Lower leg skin (tissue), 4 donors: Measurements from ENCODE around the gene PCDHB15. TPM values are rescaled to one million over a fixed set of nuclear protein-coding genes. Genes with fewer than 3 reads are reported as not detected.
"Not testable (repeated sequence)": the region's sequence is repeated elsewhere in the genome, so short reads cannot be mapped to it uniquely, and the experiment has no call there.

Experiments
- DNase-seq, 2 donors: peaks; one replicate each; pipeline ENCODE4 v3.0.0-alpha.2; 2019; ENCODE audit warnings: low spot score in 2 of 2
- H3K4me3 ChIP-seq: fragments of 200-600 bp; sonication (generic); 2 replicates; pipeline ENCODE4 v1.5.1; 2017; ENCODE audit warnings: mild to moderate bottlenecking, low read depth; ENCODE audit not compliant: poor library complexity, severe bottlenecking
- CTCF ChIP-seq, 3 donors: fragments of 450-650 bp; IDR thresholded peaks; one replicate each; pipeline ENCODE4 v1.5.1; 2016; ENCODE audit warnings: antibody characterized with exemption in 3 of 3, mild to moderate bottlenecking in 3 of 3, moderate library complexity in 2 of 3
- POLR2A ChIP-seq, 2 donors: fragments of 450-650 bp; IDR thresholded peaks; one replicate each; pipeline ENCODE4 v1.6.1; 2016 to 2017; ENCODE audit warnings: antibody characterized with exemption in 2 of 2, mild to moderate bottlenecking in 1 of 2, moderate library complexity in 1 of 2
- WGBS, 2 donors: methylation state at CpG; one replicate each; pipeline ENCODE4 v1.1.5; 2018; 5-methylcytosine and 5-hydroxymethylcytosine counted together
- intact Hi-C: fragments of 100-400 bp; cut with DNase I; formaldehyde crosslinking; loops from one replicate; pipeline ENCODE4 v1.15.0; 2023; ENCODE audit warnings: low total_unique reads
- total RNA-seq, 4 donors: library from RNA; depleted of rRNA; stranded (reverse); fragments of >200 nt; gene quantifications; one replicate each; pipeline ENCODE4 v1.1.0, GENCODE V29; 2016

Gene PCDHB15
- total RNA-seq, 4 donors from 2014 or later, result 0.46 to 2.0 (median 1.4) TPM

- no peak overlapping the region for H3K4me3 ChIP-seq
- intact Hi-C loops, result no loop called here
- TF ChIP-seq CTCF (IDR thresholded peaks at IDR 0.05) (no peak), POLR2A (IDR thresholded peaks at IDR 0.05) (no peak)
- 20 to 26% methylated on average over 19 to 36 of the region's 43 CpGs for WGBS, 2 donors
- no peak for DNase-seq
Observed at GRCh38 chr5:141241496-141241895, 3.7 kb upstream of the PCDHB15 start.

- H3K4me3 ChIP-seq, DNase-seq, intact Hi-C loops: not testable (repeated sequence)
- WGBS, 2 donors, result 43 to 54% methylated on average over 17 to 30 of the region's 42 CpGs
Observed at GRCh38 chr5:141246971-141247370, 1.8 kb downstream of the PCDHB15 start.

DNA sequence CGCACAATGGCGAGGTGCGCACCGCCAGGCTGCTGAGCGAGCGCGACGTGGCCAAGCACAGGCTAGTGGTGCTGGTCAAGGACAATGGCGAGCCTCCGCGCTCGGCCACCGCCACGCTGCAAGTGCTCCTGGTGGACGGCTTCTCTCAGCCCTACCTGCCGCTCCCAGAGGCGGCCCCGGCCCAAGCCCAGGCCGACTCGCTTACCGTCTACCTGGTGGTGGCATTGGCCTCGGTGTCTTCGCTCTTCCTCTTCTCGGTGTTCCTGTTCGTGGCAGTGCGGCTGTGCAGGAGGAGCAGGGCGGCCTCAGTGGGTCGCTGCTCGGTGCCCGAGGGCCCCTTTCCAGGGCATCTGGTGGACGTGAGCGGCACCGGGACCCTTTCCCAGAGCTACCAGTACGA, 2.2 kb downstream of the PCDHB15 start:
- H3K4me3 ChIP-seq, intact Hi-C loops, DNase-seq: not testable (repeated sequence)
- 40 to 53% methylated on average over 26 to 27 of the region's 34 CpGs for WGBS, 2 donors

DNA sequence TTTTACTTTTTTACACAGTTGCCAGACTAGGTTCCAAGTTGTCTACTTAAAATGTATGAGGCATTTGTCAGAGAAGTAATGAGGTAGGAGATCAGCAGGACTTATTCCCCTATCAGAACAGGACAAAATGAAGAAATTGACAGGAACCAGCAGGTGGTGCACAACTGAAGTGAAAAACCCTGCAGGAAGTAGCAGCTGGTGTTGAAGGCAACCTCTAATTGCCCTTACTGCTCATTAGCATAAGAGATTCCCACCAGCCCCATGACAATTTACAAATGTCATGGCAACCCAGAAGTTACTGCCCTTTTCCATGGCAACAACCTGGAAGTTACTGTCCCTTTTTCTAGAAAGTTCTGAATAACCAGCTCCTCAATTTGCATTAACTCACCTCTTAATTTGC, 5.4 kb downstream of the PCDHB15 start:
- no peak overlapping the region for H3K4me3 ChIP-seq
- TF ChIP-seq POLR2A (IDR thresholded peaks at IDR 0.05) (no peak), CTCF (IDR thresholded peaks at IDR 0.05) (no peak)
- intact Hi-C loops, result no loop called here
- no peak for DNase-seq

DNA sequence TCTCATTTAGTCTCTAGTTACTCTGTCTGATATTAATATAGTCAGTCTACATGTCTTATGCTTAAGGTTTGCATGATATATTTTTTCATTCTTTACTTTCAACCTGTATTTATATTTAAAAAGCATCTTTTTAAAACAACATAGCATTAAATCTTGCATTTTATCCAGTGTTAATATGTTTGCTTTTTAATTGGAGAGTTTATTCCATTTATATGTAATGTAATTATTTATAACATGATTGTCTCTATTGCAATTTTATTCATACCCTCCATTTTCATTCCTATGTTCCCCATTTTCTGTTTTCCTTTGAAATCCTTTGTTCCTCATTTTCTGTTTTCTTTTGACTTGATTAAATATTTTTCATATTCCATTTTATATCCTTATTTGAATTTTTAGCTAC, 13.3 kb downstream of the PCDHB15 start:
- no peak overlapping the region for H3K4me3 ChIP-seq
- TF ChIP-seq POLR2A (IDR thresholded peaks at IDR 0.05) (no peak), CTCF (IDR thresholded peaks at IDR 0.05) (no peak)
- DNase-seq, result no peak
- intact Hi-C loops, result no loop called here

DNA sequence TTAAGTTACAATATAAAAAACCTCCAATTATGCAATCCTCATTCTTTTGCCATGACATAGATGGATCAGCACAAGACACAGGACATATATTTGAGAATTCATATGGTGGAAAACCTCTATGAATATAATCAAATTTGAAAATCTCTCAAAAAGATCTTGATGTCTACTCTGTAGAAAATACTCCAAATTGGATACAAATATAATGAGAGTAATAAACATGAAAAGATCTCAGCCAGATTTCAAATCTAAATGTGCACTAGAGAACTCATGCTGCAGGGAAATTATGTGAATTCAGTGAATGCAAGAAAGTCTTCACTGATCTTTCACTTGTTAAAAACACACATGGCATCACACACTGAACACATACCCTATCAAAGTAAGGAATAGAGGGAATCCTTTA, 13.8 kb downstream of the PCDHB15 start:
- DNase-seq, result no peak
- no peak overlapping the region for H3K4me3 ChIP-seq
- intact Hi-C loops, result no loop called here
- no peak for TF ChIP-seq CTCF (IDR thresholded peaks at IDR 0.05)
- no peak for TF ChIP-seq POLR2A (IDR thresholded peaks at IDR 0.05)

DNA sequence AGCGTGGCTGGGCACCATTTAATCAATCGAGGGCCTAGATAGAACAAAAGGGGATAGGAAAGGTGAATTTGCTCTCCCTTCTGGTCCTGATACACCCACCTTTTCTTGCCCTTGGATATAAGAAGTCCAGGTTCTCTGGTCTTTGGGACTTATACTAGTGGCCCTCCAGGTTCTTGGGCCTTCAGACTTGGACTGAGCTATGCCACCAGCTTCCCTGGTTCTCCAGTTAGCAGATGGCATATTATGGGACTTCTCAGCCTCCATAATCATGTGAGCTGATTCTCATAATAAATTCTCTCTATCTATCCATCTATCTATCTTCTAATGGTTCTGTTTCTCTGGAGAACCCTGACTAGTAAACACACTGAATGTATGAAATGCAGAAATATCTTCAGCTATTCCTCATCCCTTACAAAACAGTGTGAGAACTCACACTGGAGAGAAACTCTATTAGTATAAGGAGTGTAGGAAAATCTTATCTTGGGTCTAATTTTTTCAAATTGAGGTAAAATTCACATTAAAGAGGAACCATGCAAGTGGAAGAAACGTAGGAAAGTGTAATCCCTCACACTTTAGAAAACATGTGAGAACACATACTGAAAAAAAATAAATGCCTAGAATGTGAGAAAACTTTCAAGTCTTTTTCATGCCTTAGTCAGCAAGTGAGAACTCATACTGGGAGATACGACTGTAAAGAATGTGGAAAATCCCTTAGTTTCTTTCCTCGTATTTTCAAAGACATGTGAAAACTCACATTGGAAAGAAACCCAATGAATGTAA, 15.5 kb downstream of the PCDHB15 start:
- WGBS, 2 donors, result 63 to 71% methylated on average over 5 of the region's 5 CpGs
- intact Hi-C loops, result no loop called here

More for the DNA sequence above, 15.5 kb downstream of the PCDHB15 start:
- H3K4me3 ChIP-seq, result no peak overlapping the region
- DNase-seq, result no peak
- TF ChIP-seq POLR2A (IDR thresholded peaks at IDR 0.05) (no peak), CTCF (IDR thresholded peaks at IDR 0.05) (no peak)
